GM21367 (cell line): ENCODE measurements around the gene COL24A1.
"Not testable (repeated sequence)": the region's sequence is repeated elsewhere in the genome, so short reads cannot be mapped to it uniquely, and the experiment has no call there.

Source experiments
- ATAC-seq: cut with Tn5 transposase; IDR thresholded peaks from one replicate; pipeline ENCODE4 v1.9.1; 2021; ENCODE audit not compliant: unreplicated experiment

COL24A1 gene

DNA sequence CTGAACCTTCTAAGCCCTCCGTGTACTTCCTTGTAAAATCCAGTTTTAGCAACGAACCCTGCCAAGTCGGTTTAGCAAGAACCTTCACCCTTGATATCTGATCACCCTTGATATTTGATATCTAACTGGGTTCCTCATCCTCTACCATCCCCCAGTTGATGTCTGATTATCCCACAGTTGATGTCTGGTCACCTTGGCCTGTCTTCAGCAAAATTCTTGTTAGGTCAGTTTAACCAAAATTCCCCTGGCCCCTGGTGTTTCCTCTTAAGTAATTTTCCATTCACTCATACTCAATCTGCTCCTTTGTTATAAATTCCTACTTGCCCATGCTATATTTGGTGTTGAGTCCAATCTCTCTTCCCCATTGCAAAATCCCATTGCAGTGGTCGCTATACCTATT lies 333.9 kb downstream of the COL24A1 start:
- no peak for ATAC-seq

- ATAC-seq = no peak
These were observed 338.2 kb downstream of the COL24A1 start for GRCh38 chr1:85818371-85818770.

- ATAC-seq = no peak
These were observed 340.0 kb downstream of the COL24A1 start for GRCh38 chr1:85816606-85817005.

DNA sequence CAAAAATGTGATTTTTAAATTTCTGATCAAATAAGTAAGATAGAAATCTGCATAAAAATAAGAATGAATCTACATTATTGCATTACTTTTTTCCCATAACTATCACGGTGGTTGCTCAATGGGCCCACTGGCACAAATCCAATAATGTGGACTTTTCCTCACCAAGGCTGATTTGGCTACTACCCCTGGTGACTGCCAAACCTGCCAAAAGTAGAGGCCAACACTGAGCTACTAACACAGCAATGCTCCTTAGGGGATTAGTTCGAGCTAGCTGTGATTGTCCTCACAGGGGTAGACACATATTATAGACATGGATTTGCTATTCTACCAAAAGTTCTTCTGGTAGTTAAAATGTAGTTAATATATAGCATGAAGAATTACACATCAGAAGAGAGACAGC lies 340.7 kb downstream of the COL24A1 start:
- ATAC-seq = no peak

- ATAC-seq = no peak
These were observed 350.2 kb downstream of the COL24A1 start for GRCh38 chr1:85806236-85806965.

GRCh38 chr1:85801520-85801919 lies 355.1 kb downstream of the COL24A1 start:
- no peak for ATAC-seq

DNA sequence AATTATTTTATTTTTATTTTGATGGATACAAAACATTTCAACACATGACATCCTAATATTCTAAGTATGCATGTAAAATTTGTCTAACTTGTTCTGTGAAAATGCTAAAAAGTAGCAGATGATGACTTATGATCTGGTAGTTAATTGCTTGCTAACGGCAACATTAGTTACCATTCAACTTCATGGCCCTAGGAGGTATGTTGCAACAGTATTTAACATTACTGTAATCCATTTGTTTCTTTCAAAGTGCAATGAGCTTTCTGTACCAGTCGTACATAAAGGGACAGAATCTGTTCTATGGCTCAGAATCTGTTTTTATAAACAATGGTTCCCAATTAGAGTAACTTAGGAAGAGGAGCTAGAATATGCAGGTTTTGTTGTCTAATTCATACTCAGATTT lies 356.8 kb downstream of the COL24A1 start:
- ATAC-seq = no peak

GRCh38 chr1:85798419-85798818 lies 358.2 kb downstream of the COL24A1 start:
- ATAC-seq = no peak

GRCh38 chr1:85777021-85777420 lies 379.6 kb downstream of the COL24A1 start:
- ATAC-seq = not testable (repeated sequence)

DNA sequence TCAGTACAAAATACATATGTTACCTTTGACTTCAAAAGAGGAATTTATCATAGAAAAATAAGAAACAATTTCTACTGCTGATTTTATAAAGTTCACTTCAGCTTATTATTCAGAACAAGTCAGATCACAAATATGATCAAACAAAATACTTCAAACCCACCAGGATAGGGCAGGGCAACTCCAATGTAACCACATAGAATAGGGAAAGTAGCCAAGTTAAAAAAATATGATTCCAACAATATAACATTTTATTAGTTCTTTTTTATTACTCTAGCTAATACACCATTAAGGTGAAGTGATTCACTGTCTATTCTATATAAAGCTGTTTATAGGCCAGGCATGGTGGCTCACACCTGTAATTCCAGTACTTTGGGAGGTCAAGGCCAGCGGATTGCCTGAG lies 393.8 kb downstream of the COL24A1 start:
- no peak for ATAC-seq

DNA sequence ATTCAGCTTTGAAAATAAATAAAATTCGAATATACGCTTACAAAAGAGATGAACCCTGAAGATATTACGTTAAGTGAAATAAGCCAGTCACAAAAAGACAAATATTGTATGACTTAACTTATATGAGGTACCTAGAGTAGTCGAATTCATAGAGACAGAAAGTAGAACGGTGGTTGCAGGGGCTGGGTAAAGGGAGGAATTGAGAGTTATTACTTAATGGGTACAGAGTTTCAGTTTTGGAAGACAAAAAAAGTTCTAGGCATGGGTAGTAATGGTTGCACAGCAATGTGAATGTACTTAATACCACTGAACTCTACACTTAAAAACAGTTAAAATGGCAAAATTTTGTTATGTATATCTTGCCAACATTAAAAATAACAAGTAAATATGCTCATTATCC lies 399.7 kb downstream of the COL24A1 start:
- ATAC-seq = peak; percentile 47

- ATAC-seq = no peak
These were observed 408.5 kb downstream of the COL24A1 start for GRCh38 chr1:85748120-85748519.

GRCh38 chr1:85746777-85747176 lies 409.8 kb downstream of the COL24A1 start:
- no peak for ATAC-seq

DNA sequence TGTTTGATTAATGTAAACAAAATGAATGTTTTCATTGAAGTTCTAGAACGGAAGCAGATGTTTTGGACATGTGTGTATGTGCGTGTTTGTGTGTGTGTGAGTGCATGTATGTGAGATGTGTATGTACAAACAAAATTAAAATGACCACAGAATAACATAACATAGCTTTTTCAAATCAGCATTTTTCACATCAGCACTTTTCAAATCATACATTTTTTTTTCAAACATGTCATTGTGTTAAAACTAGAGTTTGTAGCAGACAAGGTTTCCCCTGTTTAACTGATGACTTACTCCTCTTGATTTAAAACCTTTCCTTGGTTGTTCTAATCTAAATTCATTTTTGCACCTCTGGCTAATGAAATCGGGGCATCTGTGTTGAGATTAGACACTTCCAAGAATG lies 412.8 kb downstream of the COL24A1 start:
- no peak for ATAC-seq

GRCh38 chr1:85734931-85735330 lies 421.6 kb downstream of the COL24A1 start:
- no peak for ATAC-seq

DNA sequence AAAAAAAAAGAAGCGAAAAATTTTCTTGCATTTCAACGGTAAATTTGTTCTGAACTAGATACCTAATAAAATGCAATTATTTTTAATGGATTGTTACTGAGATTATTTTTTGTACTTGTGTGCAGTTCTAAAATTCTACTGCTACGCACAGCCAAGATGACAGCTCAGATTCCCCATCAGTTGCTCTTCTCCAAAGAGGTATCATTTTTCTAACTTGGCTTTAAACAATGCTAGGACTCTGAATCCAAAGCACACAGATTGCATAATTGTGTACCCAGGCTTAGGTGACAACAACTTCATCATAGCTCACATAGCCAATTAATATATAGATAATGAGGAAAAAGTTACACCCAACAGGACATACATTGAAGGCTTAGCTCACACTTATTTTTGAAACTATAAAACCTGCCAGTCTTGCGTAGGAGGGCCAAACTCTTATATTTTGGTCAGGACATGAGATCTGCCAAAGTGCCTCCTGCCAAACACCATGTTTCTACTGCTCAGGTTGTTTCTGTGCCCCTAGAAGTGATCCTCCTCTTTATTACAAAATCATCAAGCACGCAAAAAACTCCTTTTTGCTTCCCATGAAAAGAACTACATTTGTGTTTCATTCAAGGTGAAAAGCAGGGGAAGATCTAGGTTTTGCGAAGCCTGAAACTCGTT lies 437.8 kb downstream of the COL24A1 start:
- no peak for ATAC-seq

GRCh38 chr1:85714418-85715114 lies 442.0 kb downstream of the COL24A1 start:
- ATAC-seq = not testable (repeated sequence)

DNA sequence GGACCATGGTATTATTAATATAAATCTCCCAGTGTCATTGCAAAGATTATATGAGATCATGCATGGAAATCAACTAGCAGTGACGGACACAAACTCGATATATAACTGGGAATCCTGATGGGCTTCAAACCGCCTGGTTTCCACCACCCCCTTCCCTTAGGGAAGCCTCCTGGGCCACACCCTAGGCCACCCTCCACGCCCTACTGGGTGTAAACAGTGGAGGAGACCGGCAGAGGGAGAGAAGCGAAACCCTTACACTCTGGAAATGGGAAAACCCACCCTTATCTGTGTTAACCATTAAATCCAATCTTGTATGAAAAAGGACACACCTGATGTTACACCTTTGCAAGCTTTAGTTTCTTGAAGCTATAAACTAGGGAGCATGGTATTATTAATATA lies 447.7 kb downstream of the COL24A1 start:
- no peak for ATAC-seq

DNA sequence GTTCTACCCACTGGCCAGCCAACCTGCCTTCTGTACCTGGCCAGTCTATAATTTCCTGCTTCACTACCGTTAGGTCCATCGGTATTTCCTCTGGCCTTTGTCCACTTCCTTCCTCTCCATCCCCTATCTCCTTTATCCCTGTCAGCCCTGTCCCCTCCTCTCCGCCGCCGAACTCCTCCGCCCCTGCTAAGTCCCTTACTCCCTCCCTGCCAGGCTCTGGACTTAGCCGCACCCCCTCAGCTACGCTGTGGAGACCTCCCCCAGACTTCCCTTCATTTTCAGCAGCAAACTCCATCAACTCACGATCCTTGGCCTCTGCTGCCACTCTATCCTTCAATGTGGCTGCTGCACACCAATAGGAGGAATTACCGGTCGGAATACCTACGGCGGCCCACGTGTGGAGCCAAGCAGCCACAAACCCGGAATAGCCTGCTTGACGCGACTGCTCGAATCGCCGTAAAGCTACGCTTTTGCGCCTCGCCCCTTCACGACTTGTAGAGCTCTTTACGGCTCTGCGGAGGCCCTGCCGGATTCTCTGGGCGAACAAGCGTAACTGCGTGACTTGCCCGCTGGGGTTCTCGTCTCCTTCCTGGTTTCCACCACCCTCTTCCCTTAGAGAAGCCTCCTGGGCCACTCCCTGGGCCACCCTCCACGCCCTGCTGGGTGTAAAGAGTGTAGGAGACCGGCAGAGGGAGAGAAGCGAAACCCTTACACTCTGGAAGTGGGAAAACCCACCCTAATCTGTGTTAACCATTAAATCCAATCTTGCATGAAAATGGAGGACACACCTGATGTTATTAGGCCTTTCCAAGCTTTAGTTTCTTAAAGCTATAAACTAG lies 448.4 kb downstream of the COL24A1 start, which contains the start of gene ZNHIT6:
Gene ZNHIT6, minus strand, starts transcription at position 444 of the 839 bp plus-strand sequence. Its CDS starts 149 bp downstream, at position 295.
- peak; percentile 89 for ATAC-seq

- peak; percentile 23 for ATAC-seq
These were observed 449.1 kb downstream of the COL24A1 start for GRCh38 chr1:85707267-85707989.
